Endodermal cell (in vitro differentiated cells): ENCODE results near the gene SELENOI. TPM values are rescaled to one million over a fixed set of nuclear protein-coding genes. Genes with fewer than 3 reads are reported as not detected.

ENCODE experiments used
- DNase-seq: peaks from one replicate; pipeline ENCODE4 v3.0.0-alpha.2; 2017
- H3K27ac ChIP-seq: 2 replicates; pipeline ENCODE4 v1.5.1; 2013; ENCODE audit warnings: mild to moderate bottlenecking, low read depth, low read length, moderate library complexity
- H3K27me3 ChIP-seq: 2 replicates; pipeline ENCODE4 v1.6.1; 2013; ENCODE audit warnings: mild to moderate bottlenecking, low read length, moderate library complexity; ENCODE audit not compliant: insufficient read depth, control insufficient read depth, poor library complexity, severe bottlenecking
- H3K36me3 ChIP-seq: 2 replicates; pipeline ENCODE4 v1.7.0; 2013; ENCODE audit warnings: mild to moderate bottlenecking, low read length, moderate library complexity; ENCODE audit not compliant: control insufficient read depth, insufficient read depth
- H3K4me1 ChIP-seq: one replicate; pipeline ENCODE4 v1.7.0; 2013; ENCODE audit warnings: low read length; ENCODE audit not compliant: control insufficient read depth, insufficient read depth
- H3K4me3 ChIP-seq: 2 replicates; pipeline ENCODE4 v1.5.1; 2013; ENCODE audit warnings: mild to moderate bottlenecking, low read length, moderate library complexity
- H3K9ac ChIP-seq: 2 replicates; pipeline ENCODE4 v1.6.1; 2013; ENCODE audit warnings: mild to moderate bottlenecking, low read length, moderate library complexity; ENCODE audit not compliant: poor library complexity, severe bottlenecking; ENCODE audit errors: extremely low read depth
- H3K9me3 ChIP-seq: 2 replicates; pipeline ENCODE4 v1.6.1; 2013; ENCODE audit warnings: mild to moderate bottlenecking, low read length, moderate library complexity; ENCODE audit not compliant: control insufficient read depth
- H3K27ac Mint-ChIP-seq: 2 replicates; pipeline ENCODE4 v1.8.0; 2020; ENCODE audit warnings: mixed read lengths
- H3K27me3 Mint-ChIP-seq: 2 replicates; pipeline ENCODE4 v1.8.0; 2021; ENCODE audit warnings: mild to moderate bottlenecking, mixed read lengths; ENCODE audit not compliant: insufficient read depth
- H3K36me3 Mint-ChIP-seq: 2 replicates; pipeline ENCODE4 v1.8.0; 2020; ENCODE audit warnings: low read depth, mixed read lengths
- H3K4me1 Mint-ChIP-seq: 2 replicates; pipeline ENCODE4 v1.8.0; 2020; ENCODE audit warnings: mixed read lengths
- H3K4me3 Mint-ChIP-seq: 2 replicates; pipeline ENCODE4 v1.8.0; 2020; ENCODE audit warnings: mild to moderate bottlenecking, moderate library complexity, mixed read lengths
- H3K9me3 Mint-ChIP-seq: 2 replicates; pipeline ENCODE4 v1.8.0; 2020; ENCODE audit warnings: mild to moderate bottlenecking, mixed read lengths
- CTCF ChIP-seq: fragments of 200-600 bp; sonication (generic); conservative IDR thresholded peaks from 2 replicates; pipeline ENCODE4 v1.5.0; 2021; ENCODE audit warnings: antibody characterized with exemption, mild to moderate bottlenecking
- WGBS, 2 experiments: methylation state at CpG; one replicate each; pipeline versions ENCODE4 v1.1.5 to v1.1.7; 2013; ENCODE audit warnings: missing lambda C conversion rate in 2 of 2, mixed read lengths in 1 of 2; ENCODE audit not compliant: insufficient coverage in 1 of 2, insufficient read length in 1 of 2; 5-methylcytosine and 5-hydroxymethylcytosine counted together
- total RNA-seq, 2 donors: library from RNA; stranded (reverse); fragmentation: NEBNext Ultra II Directional in 1 of 2; extraction: Animal tissue kit (Norgen Biotek cat#: 25700) in 1 of 2; gene quantifications; 2 replicates in 1 of 2; 3 replicates in 1 of 2; pipeline ENCODE4 v1.2.1, GENCODE V29; 2021

Gene SELENOI
- total RNA-seq, 2 donors from 2014 or later, result 59.3 to 77.1 TPM

DNA sequence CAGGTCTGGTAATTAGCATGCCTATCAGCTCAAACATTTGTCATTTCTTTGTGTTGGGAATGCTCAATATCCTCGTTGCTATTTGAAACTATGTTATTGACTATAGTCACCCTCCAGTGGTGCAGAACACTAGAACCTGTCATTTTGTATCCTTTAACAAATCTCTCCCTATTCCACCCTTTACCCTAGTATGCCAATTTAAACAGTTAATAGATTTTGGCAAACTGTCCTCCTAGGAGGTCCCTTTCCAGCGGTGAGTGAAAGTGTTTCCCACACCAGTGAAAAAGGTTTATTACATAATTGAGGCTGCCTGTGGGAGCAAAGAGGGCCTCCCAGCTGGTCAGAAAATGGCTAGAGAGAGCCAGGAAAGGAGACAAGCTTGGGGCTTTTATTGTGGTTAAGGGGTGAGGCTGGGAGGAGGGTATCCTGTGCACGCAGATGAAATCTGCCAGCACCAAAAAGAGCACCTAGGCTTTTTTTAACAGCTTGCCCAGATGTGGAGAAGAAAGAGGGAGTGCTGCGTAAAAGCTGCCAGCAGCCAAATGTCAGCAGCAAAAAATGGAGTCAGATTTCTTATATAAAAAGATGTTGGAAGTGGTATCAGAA is 53.9 kb downstream of the SELENOI start:
- no peak overlapping the region for H3K27ac ChIP-seq
- DNase-seq, result no peak

DNA sequence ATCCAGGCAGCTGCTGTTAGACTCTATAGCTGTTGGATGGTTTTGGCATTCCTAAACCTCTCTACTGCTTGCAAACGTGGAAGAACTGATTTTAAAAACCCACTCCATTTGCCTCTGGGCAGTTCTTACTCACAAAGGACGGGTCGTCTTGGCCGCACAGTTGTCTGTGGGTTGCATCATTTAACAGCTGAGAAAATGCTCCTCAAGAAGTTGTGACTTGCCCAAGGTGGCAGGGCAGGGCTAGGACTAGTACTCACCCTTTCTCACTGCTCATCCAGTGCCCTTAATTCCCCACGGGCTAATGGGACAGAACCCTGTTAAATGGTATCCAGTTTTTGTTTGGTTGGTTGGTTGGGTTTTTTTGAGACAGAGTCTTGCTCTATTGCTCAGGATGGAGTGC is 54.8 kb downstream of the SELENOI start:
- Histone ChIP-seq H3K9ac (no peak overlapping the region), H3K36me3 (peaks cover 10% of the 10 kb centered on the region), H3K27ac (no peak overlapping the region), H3K27me3 (no peaks in the 10 kb centered on the region), H3K9me3 (no peaks in the 10 kb centered on the region), H3K4me1 (no peaks in the 10 kb centered on the region), H3K4me3 (no peak overlapping the region)
- no peak overlapping the region for H3K27ac Mint-ChIP-seq
- no peak for DNase-seq
- no peak for TF ChIP-seq CTCF
- H3K4me1 Mint-ChIP-seq, result no peaks in the 10 kb centered on the region
- peaks cover 9% of the 10 kb centered on the region for H3K36me3 Mint-ChIP-seq
- 83 to 96% methylated on average over 3 to 5 of the region's 5 CpGs for WGBS, 2 experiments
- no peak overlapping the region for H3K4me3 Mint-ChIP-seq
- no peaks in the 10 kb centered on the region for H3K9me3 Mint-ChIP-seq
- H3K27me3 Mint-ChIP-seq, result peaks cover 7% of the 10 kb centered on the region

More for the DNA sequence above, 53.9 kb downstream of the SELENOI start:
- peaks cover 7% of the 10 kb centered on the region for H3K27me3 Mint-ChIP-seq
- no peaks in the 10 kb centered on the region for H3K9me3 Mint-ChIP-seq
- H3K27me3 ChIP-seq, result no peaks in the 10 kb centered on the region
- no peaks in the 10 kb centered on the region for H3K4me1 Mint-ChIP-seq
- no peak overlapping the region for H3K4me3 Mint-ChIP-seq
- H3K27ac Mint-ChIP-seq, result no peak overlapping the region
- no peak overlapping the region for H3K9ac ChIP-seq
- H3K36me3 Mint-ChIP-seq, result peaks cover 9% of the 10 kb centered on the region
- WGBS, 2 experiments, result 62 to 72% methylated on average over 3 to 4 of the region's 4 CpGs
- no peak overlapping the region for H3K4me3 ChIP-seq
- H3K36me3 ChIP-seq, result peaks cover 19% of the 10 kb centered on the region
- H3K4me1 ChIP-seq, result no peaks in the 10 kb centered on the region
- H3K9me3 ChIP-seq, result no peaks in the 10 kb centered on the region
- TF ChIP-seq CTCF, result no peak

DNA sequence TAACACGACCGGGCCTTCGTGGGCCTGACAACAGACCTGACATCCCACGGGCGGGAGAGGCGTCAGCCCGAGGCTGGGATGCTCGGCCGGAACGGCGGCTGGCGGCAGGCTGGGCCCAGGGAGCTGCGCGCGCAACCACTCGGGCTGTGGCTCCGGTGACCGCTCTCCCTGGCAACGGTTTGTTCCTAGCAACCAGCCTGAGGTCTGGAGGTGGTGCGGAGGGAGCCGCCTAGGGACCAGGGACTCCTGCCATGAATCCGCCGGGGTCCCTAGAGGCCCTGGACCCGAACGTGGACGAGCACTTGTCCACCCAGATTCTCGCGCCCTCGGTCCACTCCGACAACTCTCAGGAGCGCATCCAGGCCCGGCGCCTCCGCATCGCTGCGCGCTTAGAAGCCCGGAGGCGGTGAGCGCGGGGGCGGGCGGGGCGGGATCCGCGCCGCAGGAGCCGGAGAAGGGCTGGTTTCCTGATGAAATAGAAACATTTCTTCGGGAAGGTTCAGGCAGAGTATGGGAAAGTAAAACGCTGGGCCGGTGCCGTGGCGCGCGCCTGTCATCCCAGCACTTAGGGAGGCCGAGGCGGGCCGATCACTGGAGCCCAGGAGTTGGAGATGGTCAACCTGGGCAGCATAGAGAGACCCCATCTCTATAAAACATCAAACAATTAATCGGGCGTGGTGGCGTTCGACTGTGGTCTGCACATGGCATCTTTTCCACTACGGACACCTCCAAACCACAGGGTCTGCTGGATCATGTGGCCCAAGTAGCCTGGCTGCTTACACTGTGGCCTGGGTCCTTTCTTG is 56.0 kb downstream of the SELENOI start, which contains the start of gene DRC1:
TSS of gene DRC1 (plus strand) at position 182 of the 803 bp plus-strand sequence. CDS start at position 252, 70 bp downstream.
- Mint-ChIP-seq H3K36me3 (no peaks in the 10 kb centered on the region), H3K27me3 (peaks cover 7% of the 10 kb centered on the region), H3K4me1 (no peaks in the 10 kb centered on the region), H3K27ac (no peak within 1 kb of the TSS), H3K4me3 (peak within 1 kb of the TSS; percentile 51), H3K9me3 (no peaks in the 10 kb centered on the region)
- Histone ChIP-seq H3K27me3 (no peaks in the 10 kb centered on the region), H3K4me3 (peak within 1 kb of the TSS; percentile 57), H3K9me3 (no peaks in the 10 kb centered on the region), H3K36me3 (peaks cover 3% of the 10 kb centered on the region), H3K4me1 (no peaks in the 10 kb centered on the region), H3K9ac (no peak within 1 kb of the TSS), H3K27ac (no peak within 1 kb of the TSS)
- 19 to 22% methylated on average over 19 to 63 of the region's 63 CpGs for WGBS, 2 experiments
- peak; percentile 96 for DNase-seq
- peak; percentile 40 for TF ChIP-seq CTCF
